ENCODE measurements around the gene TULP4.

The TULP4 gene

GRCh38 chr6:158311193-158311592 is 1.1 kb upstream of the TULP4 start:
- H3K4me3 ChIP-seq (ENCODE audit: low read depth, low read length), result no peak overlapping the region
- TF ChIP-seq, protein P1, sequence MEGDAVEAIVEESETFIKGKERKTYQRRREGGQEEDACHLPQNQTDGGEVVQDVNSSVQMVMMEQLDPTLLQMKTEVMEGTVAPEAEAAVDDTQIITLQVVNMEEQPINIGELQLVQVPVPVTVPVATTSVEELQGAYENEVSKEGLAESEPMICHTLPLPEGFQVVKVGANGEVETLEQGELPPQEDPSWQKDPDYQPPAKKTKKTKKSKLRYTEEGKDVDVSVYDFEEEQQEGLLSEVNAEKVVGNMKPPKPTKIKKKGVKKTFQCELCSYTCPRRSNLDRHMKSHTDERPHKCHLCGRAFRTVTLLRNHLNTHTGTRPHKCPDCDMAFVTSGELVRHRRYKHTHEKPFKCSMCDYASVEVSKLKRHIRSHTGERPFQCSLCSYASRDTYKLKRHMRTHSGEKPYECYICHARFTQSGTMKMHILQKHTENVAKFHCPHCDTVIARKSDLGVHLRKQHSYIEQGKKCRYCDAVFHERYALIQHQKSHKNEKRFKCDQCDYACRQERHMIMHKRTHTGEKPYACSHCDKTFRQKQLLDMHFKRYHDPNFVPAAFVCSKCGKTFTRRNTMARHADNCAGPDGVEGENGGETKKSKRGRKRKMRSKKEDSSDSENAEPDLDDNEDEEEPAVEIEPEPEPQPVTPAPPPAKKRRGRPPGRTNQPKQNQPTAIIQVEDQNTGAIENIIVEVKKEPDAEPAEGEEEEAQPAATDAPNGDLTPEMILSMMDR (IDR thresholded peaks at IDR 0.05; ENCODE audit: low read depth, low read length), result no peak

GRCh38 chr6:158311626-158312025 is 639 bp upstream of the TULP4 start:
- H3K4me3 ChIP-seq (ENCODE audit: low read depth, low read length), result no peak overlapping the region
- TF ChIP-seq, protein P1 (IDR thresholded peaks at IDR 0.05; ENCODE audit: low read depth, low read length), result no peak

DNA sequence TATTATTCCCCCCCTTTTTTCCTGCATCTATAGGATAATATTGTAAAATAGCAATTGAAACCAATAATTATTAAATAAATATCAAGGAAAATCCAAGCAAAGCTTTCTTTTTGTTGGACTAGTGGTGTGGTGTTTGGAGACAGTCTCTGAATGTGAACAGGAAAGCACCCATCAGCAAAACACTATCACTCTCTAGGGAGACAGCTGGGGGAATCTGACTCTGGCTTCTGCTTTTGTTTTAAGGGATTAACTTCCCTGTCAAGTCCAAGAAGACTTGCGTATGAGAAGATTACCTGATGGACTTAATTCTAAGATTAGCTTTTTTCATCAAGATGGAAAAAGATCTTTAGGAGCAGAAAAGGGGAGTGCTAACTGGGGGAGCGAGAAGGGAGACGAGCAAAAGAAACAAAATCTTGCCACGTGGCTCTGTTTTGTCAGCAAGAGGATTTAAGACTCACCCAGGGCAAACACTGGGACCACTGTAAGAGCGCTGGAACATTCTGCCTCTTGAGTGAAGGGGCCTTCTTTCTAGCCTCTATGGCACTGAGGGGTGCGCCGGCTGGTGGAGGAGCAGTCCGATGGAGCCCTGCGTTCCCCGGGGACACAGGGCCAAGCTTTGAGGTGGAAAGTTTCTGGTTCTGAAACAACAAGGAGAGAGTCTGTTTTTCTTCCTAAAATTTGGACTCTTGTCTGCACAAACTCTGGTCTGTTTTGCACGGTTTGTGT is 570 bp downstream of the TULP4 start:
- TF ChIP-seq, protein P1 (IDR thresholded peaks at IDR 0.05; ENCODE audit: low read depth, low read length), result no peak
- H3K4me3 ChIP-seq (ENCODE audit: low read depth, low read length), result no peak overlapping the region

GRCh38 chr6:158313989-158314388 is 1.7 kb downstream of the TULP4 start:
- no peak overlapping the region for H3K4me3 ChIP-seq (ENCODE audit: low read depth, low read length)
- TF ChIP-seq, protein P1 (IDR thresholded peaks at IDR 0.05; ENCODE audit: low read depth, low read length), result no peak

DNA sequence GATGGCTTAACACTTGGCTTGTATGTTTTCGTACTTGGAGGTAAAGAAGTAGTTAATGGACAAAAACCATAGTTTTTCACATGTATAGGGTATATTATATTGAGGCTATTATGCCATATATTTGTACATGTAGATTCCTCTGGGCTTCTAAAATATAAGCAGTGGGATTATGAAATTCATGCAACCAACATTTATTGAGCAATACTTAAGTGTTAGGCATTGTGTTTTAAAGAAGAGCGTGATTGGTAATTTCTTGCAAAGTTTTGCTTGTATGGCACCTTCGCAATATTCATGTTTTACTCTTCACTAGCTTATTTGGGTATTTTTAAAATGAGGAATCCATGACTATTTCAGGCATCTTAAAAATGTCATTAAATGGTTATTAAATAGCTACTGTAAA is 2.5 kb downstream of the TULP4 start:
- no peak overlapping the region for H3K4me3 ChIP-seq (ENCODE audit: low read depth, low read length)
- TF ChIP-seq, protein P1 (IDR thresholded peaks at IDR 0.05; ENCODE audit: low read depth, low read length), result no peak

DNA sequence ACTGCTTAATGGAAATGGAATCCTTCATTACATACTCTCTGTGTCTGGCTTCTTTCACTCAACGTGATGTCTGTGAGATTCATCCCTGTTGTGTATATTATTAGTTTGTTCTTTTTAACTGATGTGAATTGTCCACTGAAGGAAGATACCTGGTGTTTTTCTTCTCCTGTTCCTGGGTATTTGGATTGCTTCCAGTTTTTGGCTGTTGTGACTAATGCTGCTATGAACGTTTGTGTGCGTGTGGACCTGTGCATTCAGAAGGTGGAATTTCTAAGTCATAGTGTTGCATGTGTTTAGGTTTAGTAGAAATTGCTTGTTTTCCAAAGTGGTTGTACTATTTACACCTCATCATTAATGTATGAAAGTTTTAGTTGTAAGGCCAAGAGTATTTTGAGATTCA is 3.8 kb downstream of the TULP4 start:
- TF ChIP-seq, protein P1 (IDR thresholded peaks at IDR 0.05; ENCODE audit: low read depth, low read length), result no peak
- H3K4me3 ChIP-seq (ENCODE audit: low read depth, low read length), result no peak overlapping the region

DNA sequence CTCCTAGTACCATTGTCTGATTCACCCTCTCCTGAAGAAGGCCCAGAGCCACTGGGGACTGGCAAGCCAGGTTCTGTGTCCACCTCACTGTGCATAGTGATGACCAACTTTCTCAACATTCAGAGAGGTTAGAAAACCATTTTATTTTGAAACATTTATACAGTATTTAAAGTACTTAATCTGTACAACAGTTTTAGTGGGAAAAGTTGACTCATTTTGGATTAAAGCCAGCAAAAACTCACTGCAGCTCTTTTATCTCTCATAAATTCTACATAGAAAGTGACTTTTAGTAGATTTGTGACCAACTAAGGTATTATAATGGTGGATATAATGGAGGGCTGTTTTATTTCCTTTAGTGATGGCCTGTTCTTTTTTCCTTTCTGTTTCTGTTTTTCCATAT is 9.7 kb downstream of the TULP4 start:
- H3K4me3 ChIP-seq (ENCODE audit: low read depth, low read length), result no peak overlapping the region
- TF ChIP-seq, protein P1 (IDR thresholded peaks at IDR 0.05; ENCODE audit: low read depth, low read length), result no peak

Measured in WI38 (cell line).